HG03457 (cell line): Measurements from ENCODE around the gene USP53.
"Not testable (repeated sequence)": the region's sequence is repeated elsewhere in the genome, so short reads cannot be mapped to it uniquely, and the experiment has no call there.

Experiments used
- ATAC-seq: cut with Tn5 transposase; IDR thresholded peaks from one replicate; pipeline ENCODE4 v1.9.1; 2021; ENCODE audit warnings: moderate number of reproducible peaks; ENCODE audit not compliant: unreplicated experiment

USP53 gene

GRCh38 chr4:119268466-119268865 is 56.0 kb downstream of the USP53 start:
- no peak for ATAC-seq

- ATAC-seq, result no peak
Measured at GRCh38 chr4:119271361-119272085, 59.0 kb downstream of the USP53 start.

GRCh38 chr4:119279541-119279940 is 67.0 kb downstream of the USP53 start:
- ATAC-seq, result not testable (repeated sequence)

GRCh38 chr4:119279945-119280344 is 67.4 kb downstream of the USP53 start:
- ATAC-seq, result not testable (repeated sequence)

GRCh38 chr4:119281393-119281792 is 68.9 kb downstream of the USP53 start:
- no peak for ATAC-seq

- no peak for ATAC-seq
Measured at GRCh38 chr4:119284876-119285780, 72.6 kb downstream of the USP53 start.

GRCh38 chr4:119286377-119287002 is 74.0 kb downstream of the USP53 start:
- ATAC-seq, result no peak

GRCh38 chr4:119289313-119289712 is 76.8 kb downstream of the USP53 start:
- no peak for ATAC-seq

- no peak for ATAC-seq
Measured at GRCh38 chr4:119290598-119290997, 78.1 kb downstream of the USP53 start.

- no peak for ATAC-seq
Measured at GRCh38 chr4:119296356-119296755, 83.8 kb downstream of the USP53 start.

- ATAC-seq, result no peak
Measured at GRCh38 chr4:119297795-119298194, 85.3 kb downstream of the USP53 start.

GRCh38 chr4:119299260-119299671 is 86.8 kb downstream of the USP53 start:
- no peak for ATAC-seq

- peak; percentile 32 for ATAC-seq
Measured at GRCh38 chr4:119299741-119300100, 87.2 kb downstream of the USP53 start.

- ATAC-seq, result peak; percentile 98
Measured at GRCh38 chr4:119300101-119300978, 87.8 kb downstream of the USP53 start.

- no peak for ATAC-seq
Measured at GRCh38 chr4:119302073-119302832, 89.7 kb downstream of the USP53 start.

- no peak for ATAC-seq
Measured at GRCh38 chr4:119303587-119304305, 91.2 kb downstream of the USP53 start.

- ATAC-seq, result no peak
Measured at GRCh38 chr4:119304431-119304830, 91.9 kb downstream of the USP53 start.

- ATAC-seq, result no peak
Measured at GRCh38 chr4:119307606-119308005, 95.1 kb downstream of the USP53 start.

- no peak for ATAC-seq
Measured at GRCh38 chr4:119310826-119311225, 98.3 kb downstream of the USP53 start.
